ENCODE measurements around the gene GALNT6.

Gene GALNT6

GRCh38 chr12:51406290-51406689 lies 15.1 kb upstream of the GALNT6 start:
- no peak for DNase-seq (ENCODE audit: low spot score)
- no peak for TF ChIP-seq CTCF (IDR thresholded peaks at IDR 0.05; ENCODE audit: extremely low read depth, missing control alignments)

DNA sequence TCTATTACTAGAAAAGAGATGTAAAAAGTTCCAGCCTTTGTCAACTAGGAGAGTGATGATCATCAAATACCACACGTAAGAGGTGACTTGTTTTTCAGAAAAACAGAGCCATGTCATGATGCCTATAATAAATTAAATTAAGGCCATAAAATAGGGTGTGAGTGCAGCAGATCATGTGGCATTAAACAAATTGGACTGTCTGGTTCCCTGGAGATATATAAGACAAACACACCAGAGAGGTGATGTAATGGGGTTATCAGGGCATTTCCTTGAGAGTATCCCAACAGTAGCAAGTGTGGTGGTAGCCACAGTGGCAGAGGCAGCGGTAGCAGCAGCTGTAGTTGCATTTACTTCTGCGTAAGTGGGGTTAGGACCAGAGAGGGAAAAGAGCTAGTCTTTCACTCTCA lies 14.6 kb upstream of the GALNT6 start:
- DNase-seq (ENCODE audit: low spot score), result no peak
- no peak for TF ChIP-seq CTCF (IDR thresholded peaks at IDR 0.05; ENCODE audit: extremely low read depth, missing control alignments)

GRCh38 chr12:51404627-51405026 lies 13.4 kb upstream of the GALNT6 start:
- TF ChIP-seq CTCF (IDR thresholded peaks at IDR 0.05; ENCODE audit: extremely low read depth, missing control alignments), result no peak
- no peak for DNase-seq (ENCODE audit: low spot score)

DNA sequence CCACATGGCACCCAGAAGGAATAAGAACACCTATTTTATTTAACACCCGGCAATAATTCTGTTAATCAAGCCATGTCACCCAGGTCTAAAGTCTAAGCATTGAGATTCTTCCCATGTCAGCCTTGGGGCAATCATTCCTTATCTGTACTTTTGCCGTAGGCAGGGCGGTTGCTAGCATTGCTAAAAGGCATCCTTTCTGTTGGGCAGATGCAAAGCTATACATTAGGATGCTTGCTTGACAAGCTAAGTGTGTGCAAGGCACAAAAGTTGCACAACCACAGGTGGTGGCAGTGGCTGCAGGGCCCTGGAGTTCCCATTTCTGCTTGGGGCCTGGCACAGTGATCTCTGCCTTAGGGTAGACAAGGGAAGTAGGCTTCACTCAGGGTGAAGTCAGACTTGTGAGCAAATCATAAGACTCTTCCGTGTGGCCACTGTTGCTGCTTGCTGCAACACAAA lies 12.5 kb upstream of the GALNT6 start:
- DNase-seq (ENCODE audit: low spot score), result no peak
- no peak for TF ChIP-seq CTCF (IDR thresholded peaks at IDR 0.05; ENCODE audit: extremely low read depth, missing control alignments)

- no peak for DNase-seq (ENCODE audit: low spot score)
- no peak for TF ChIP-seq CTCF (IDR thresholded peaks at IDR 0.05; ENCODE audit: extremely low read depth, missing control alignments)
Measured at GRCh38 chr12:51403159-51403558, 12.0 kb upstream of the GALNT6 start.

- TF ChIP-seq CTCF (IDR thresholded peaks at IDR 0.05; ENCODE audit: extremely low read depth, missing control alignments), result no peak
- DNase-seq (ENCODE audit: low spot score), result no peak
Measured at GRCh38 chr12:51401900-51402299, 10.7 kb upstream of the GALNT6 start.

GRCh38 chr12:51401486-51401885 lies 10.3 kb upstream of the GALNT6 start:
- TF ChIP-seq CTCF (IDR thresholded peaks at IDR 0.05; ENCODE audit: extremely low read depth, missing control alignments), result no peak
- DNase-seq (ENCODE audit: low spot score), result no peak
